OCI-LY1 (cell line): ENCODE data around the gene IFRD2.

Source experiments
- EZH2 ChIP-seq: fragments of 200-600 bp; sonication (generic), shearing (Covaris generic); IDR thresholded peaks from 2 replicates; pipeline ENCODE4 v1.8.0; 2017; ENCODE audit warnings: borderline replicate concordance, mixed run types, mild to moderate bottlenecking, antibody characterized with exemption, low read length, moderate library complexity, mixed read lengths
- TF ChIP-seq, protein P1 (sequence below): fragments of 200-600 bp; sonication (generic), shearing (Covaris generic); IDR thresholded peaks from 2 replicates; pipeline ENCODE4 v1.5.1; 2017; ENCODE audit warnings: mild to moderate bottlenecking, antibody characterized with exemption, low read length, moderate library complexity, mixed read lengths

DNA sequence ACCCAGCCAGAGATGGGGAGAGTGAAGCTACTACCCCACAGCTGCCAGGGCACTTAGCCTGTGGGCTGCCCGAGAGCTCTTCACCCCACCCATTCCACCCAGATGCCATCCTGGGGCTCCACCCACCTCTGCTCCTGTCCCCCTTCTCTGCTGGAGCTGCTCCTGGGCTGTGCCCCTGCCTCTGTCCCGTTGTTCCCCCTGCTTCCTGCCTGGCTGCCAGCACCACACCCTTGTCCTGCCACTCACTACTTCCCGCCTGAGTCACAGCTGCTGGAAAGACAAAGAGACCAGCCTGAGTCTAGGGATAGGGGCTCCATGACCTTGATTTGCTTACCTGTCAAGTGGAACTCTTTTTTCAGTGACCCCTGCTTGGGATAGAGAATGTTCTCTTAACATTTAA is 43.8 kb downstream of the IFRD2 start:
- TF ChIP-seq, protein P1, sequence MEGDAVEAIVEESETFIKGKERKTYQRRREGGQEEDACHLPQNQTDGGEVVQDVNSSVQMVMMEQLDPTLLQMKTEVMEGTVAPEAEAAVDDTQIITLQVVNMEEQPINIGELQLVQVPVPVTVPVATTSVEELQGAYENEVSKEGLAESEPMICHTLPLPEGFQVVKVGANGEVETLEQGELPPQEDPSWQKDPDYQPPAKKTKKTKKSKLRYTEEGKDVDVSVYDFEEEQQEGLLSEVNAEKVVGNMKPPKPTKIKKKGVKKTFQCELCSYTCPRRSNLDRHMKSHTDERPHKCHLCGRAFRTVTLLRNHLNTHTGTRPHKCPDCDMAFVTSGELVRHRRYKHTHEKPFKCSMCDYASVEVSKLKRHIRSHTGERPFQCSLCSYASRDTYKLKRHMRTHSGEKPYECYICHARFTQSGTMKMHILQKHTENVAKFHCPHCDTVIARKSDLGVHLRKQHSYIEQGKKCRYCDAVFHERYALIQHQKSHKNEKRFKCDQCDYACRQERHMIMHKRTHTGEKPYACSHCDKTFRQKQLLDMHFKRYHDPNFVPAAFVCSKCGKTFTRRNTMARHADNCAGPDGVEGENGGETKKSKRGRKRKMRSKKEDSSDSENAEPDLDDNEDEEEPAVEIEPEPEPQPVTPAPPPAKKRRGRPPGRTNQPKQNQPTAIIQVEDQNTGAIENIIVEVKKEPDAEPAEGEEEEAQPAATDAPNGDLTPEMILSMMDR: no peak
- no peak for TF ChIP-seq EZH2
